Measurements from ENCODE around the gene TMEM45A. TPM values are rescaled to one million over a fixed set of nuclear protein-coding genes. Genes with fewer than 3 reads are reported as not detected.
"Not testable (repeated sequence)": the region's sequence is repeated elsewhere in the genome, so short reads cannot be mapped to it uniquely, and the experiment has no call there.

The TMEM45A gene
- total RNA-seq: 78.8 TPM
- 30.3 TPM for polyA plus RNA-seq

GRCh38 chr3:100492059-100493006 lies at the start of gene TMEM45A:
Gene TMEM45A (plus strand): TSS chr3:100492619. CDS start chr3:100555212, 62,593 bp downstream.
- H3K27ac ChIP-seq (ENCODE audit: low read depth): peak within 1 kb of the TSS; percentile 68
- H3K4me1 ChIP-seq (ENCODE audit: insufficient read depth): no peaks in the 10 kb centered on the region
- no peaks in the 10 kb centered on the region for H3K36me3 ChIP-seq (ENCODE audit: insufficient read depth)
- peak; percentile 76 for DNase-seq (ENCODE audit: extremely low spot score)
- WGBS: under 1% methylated on average over 56 of the region's 56 CpGs
- peak within 1 kb of the TSS; percentile 41 for H3K4me3 ChIP-seq (ENCODE audit: low read depth, low read length)

- no peak for DNase-seq (ENCODE audit: extremely low spot score)
- Histone ChIP-seq H3K36me3 (ENCODE audit: insufficient read depth) (no peaks in the 10 kb centered on the region), H3K4me3 (ENCODE audit: low read depth, low read length) (no peak overlapping the region), H3K27ac (ENCODE audit: low read depth) (no peak overlapping the region), H3K4me1 (ENCODE audit: insufficient read depth) (no peaks in the 10 kb centered on the region)
Observed at GRCh38 chr3:100443690-100444089, 48.7 kb upstream of the TMEM45A start.

- not testable (repeated sequence) for H3K4me3 ChIP-seq (ENCODE audit: low read depth, low read length); DNase-seq (ENCODE audit: extremely low spot score); H3K27ac ChIP-seq (ENCODE audit: low read depth); H3K36me3 ChIP-seq (ENCODE audit: insufficient read depth); H3K4me1 ChIP-seq (ENCODE audit: insufficient read depth)
- WGBS: 97% methylated on average over 3 of the region's 3 CpGs
Observed at GRCh38 chr3:100447067-100447466, 45.4 kb upstream of the TMEM45A start.

DNA sequence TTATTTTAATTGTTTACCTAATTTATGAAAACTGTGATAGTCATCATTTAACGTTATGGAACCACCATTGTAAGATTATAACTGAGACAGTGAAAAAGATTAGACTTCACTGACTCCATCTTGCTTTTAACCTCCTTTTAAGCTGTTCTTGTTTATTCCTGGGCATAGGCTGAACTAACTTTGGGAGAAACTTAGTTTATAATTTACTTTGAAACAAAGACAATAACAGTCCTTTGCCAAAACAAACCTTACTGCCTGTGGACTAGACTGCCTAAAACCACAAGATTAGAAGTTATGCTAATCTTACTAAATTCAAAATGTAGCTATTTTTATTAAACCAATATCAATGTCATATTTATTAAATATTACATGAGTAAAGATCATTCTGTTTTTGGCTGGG lies 44.3 kb upstream of the TMEM45A start:
- Histone ChIP-seq H3K4me1 (ENCODE audit: insufficient read depth) (no peaks in the 10 kb centered on the region), H3K36me3 (ENCODE audit: insufficient read depth) (no peaks in the 10 kb centered on the region), H3K4me3 (ENCODE audit: low read depth, low read length) (no peak overlapping the region), H3K27ac (ENCODE audit: low read depth) (no peak overlapping the region)
- no peak for DNase-seq (ENCODE audit: extremely low spot score)
- WGBS: 77% methylated on average over 1 of the region's 1 CpG

DNA sequence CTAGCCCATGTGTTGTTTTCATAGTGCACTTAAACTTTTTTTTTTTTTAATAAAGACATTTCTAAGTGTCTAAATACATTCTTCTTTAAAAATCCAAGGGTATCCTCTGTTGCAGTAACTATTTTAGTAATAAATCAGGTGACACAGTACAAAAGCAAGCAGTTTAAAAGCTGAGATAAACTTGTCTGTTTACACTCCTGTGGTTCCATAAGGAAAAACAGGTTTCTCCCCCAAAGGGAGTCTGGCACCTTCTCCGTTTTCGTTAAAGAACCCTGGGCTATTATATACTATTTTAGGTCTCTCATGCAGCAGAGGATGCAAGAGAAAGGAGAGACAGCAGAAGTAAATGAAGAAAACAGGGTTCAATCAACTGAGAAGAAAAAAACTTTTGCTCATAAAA lies 43.2 kb upstream of the TMEM45A start:
- no peaks in the 10 kb centered on the region for H3K36me3 ChIP-seq (ENCODE audit: insufficient read depth)
- no peak overlapping the region for H3K4me3 ChIP-seq (ENCODE audit: low read depth, low read length)
- no peak for DNase-seq (ENCODE audit: extremely low spot score)
- no peaks in the 10 kb centered on the region for H3K4me1 ChIP-seq (ENCODE audit: insufficient read depth)
- 53% methylated on average over 2 of the region's 2 CpGs for WGBS
- no peak overlapping the region for H3K27ac ChIP-seq (ENCODE audit: low read depth)

GRCh38 chr3:100454677-100455076 lies 37.7 kb upstream of the TMEM45A start:
- WGBS: 76% methylated on average over 4 of the region's 4 CpGs

DNA sequence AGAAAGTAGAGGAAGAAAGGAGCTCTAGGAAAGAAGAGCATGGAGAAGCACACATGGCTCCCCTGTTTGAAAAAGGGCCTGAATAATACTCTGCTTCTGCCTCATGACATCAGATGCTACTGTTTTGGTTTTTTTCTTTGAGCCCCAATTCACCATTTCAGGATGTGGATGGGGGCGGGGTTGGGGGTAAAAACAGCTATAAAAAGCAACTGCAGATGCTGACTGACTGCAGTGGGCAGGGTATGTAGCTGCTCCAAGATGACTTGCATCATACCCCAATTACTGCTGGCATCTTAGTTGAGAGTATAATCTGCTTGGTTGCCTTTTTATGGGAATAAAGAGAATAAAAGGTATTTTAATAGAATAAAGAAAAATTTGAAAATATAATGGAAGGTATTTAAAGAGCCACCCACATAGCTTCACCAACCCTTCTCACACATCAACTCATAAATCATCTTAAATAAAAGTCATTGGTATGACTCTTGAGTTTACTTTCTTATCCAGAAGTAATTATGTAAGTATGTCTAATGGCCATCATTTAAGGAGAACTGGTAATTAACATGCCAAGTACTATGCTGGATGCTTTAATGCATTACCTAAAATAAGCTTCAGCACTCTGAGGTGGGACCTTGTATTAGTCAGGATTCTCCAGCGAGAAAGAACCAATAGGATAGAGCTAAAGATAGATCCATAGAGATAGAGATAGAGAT lies 36.4 kb upstream of the TMEM45A start:
- no peak for DNase-seq (ENCODE audit: extremely low spot score)
- 66% methylated on average over 2 of the region's 2 CpGs for WGBS

More at GRCh38 chr3:100454677-100455076, 37.7 kb upstream of the TMEM45A start:
- Histone ChIP-seq H3K36me3 (ENCODE audit: insufficient read depth) (no peaks in the 10 kb centered on the region), H3K4me3 (ENCODE audit: low read depth, low read length) (no peak overlapping the region), H3K4me1 (ENCODE audit: insufficient read depth) (no peaks in the 10 kb centered on the region), H3K27ac (ENCODE audit: low read depth) (no peak overlapping the region)
- no peak for DNase-seq (ENCODE audit: extremely low spot score)

DNA sequence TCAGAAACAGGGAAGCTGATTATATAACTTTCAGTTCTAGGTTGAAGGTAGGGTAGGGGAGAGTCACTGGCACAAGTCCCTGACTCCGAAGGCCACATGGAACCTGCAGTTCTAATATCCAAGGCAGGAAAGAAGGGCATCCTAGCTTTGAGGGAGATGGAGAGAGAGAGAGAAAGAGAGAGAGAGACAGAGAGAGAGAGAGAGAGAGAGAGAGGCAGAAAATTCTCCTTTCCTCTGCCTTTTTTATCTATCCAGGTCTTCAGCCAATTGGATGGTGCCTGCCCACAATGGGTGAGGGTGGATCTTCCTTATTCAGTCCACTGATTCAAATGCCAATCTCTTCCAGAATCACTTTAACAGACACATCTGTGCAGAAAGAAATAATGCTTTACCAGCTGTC lies 35.7 kb upstream of the TMEM45A start:
- no peaks in the 10 kb centered on the region for H3K4me1 ChIP-seq (ENCODE audit: insufficient read depth)
- WGBS: 95% methylated on average over 1 of the region's 1 CpG

More for the DNA sequence above, 36.4 kb upstream of the TMEM45A start:
- no peaks in the 10 kb centered on the region for H3K36me3 ChIP-seq (ENCODE audit: insufficient read depth)
- H3K4me3 ChIP-seq (ENCODE audit: low read depth, low read length): no peak overlapping the region
- H3K4me1 ChIP-seq (ENCODE audit: insufficient read depth): no peaks in the 10 kb centered on the region
- no peak overlapping the region for H3K27ac ChIP-seq (ENCODE audit: low read depth)

GRCh38 chr3:100457811-100458210 lies 34.6 kb upstream of the TMEM45A start:
- 98% methylated on average over 1 of the region's 1 CpG for WGBS
- H3K4me3 ChIP-seq (ENCODE audit: low read depth, low read length): no peak overlapping the region
- DNase-seq (ENCODE audit: extremely low spot score): no peak
- H3K27ac ChIP-seq (ENCODE audit: low read depth): no peak overlapping the region
- no peaks in the 10 kb centered on the region for H3K4me1 ChIP-seq (ENCODE audit: insufficient read depth)
- H3K36me3 ChIP-seq (ENCODE audit: insufficient read depth): no peaks in the 10 kb centered on the region

More for the DNA sequence above, 35.7 kb upstream of the TMEM45A start:
- no peak for DNase-seq (ENCODE audit: extremely low spot score)
- H3K36me3 ChIP-seq (ENCODE audit: insufficient read depth): no peaks in the 10 kb centered on the region
- no peak overlapping the region for H3K27ac ChIP-seq (ENCODE audit: low read depth)
- no peak overlapping the region for H3K4me3 ChIP-seq (ENCODE audit: low read depth, low read length)

DNA sequence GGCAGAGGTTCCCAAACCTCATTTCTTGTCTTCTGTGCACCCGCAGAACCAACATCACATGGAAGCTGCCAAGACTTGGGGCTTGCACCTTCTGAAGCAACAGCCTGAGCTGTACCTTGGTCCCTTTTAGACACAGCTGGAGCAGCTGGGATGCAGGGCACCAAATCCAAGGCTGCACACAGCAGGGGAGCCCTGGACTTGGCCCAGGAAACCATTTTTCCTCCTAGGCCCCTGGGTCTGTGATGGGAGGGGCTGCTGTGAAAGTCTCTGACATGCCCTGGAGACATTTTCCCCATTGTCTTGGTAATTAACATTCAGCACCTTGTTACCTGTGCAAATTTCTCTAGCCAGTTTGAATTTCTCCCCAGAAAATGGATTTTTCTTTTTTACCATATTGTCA lies 33.6 kb upstream of the TMEM45A start:
- no peaks in the 10 kb centered on the region for H3K36me3 ChIP-seq (ENCODE audit: insufficient read depth)
- no peaks in the 10 kb centered on the region for H3K4me1 ChIP-seq (ENCODE audit: insufficient read depth)

GRCh38 chr3:100463002-100463401 lies 29.4 kb upstream of the TMEM45A start:
- Histone ChIP-seq H3K4me1 (ENCODE audit: insufficient read depth) (no peaks in the 10 kb centered on the region), H3K27ac (ENCODE audit: low read depth) (no peak overlapping the region), H3K36me3 (ENCODE audit: insufficient read depth) (no peaks in the 10 kb centered on the region), H3K4me3 (ENCODE audit: low read depth, low read length) (no peak overlapping the region)
- DNase-seq (ENCODE audit: extremely low spot score): peak; percentile 20
- WGBS: 0% methylated on average over 3 of the region's 3 CpGs

More for the DNA sequence above, 33.6 kb upstream of the TMEM45A start:
- Histone ChIP-seq H3K4me3 (ENCODE audit: low read depth, low read length) (no peak overlapping the region), H3K27ac (ENCODE audit: low read depth) (no peak overlapping the region)
- DNase-seq (ENCODE audit: extremely low spot score): no peak
- 100% methylated on average over 1 of the region's 1 CpG for WGBS

GRCh38 chr3:100463646-100464155 lies 28.7 kb upstream of the TMEM45A start:
- Histone ChIP-seq H3K27ac (ENCODE audit: low read depth) (no peak overlapping the region), H3K4me3 (ENCODE audit: low read depth, low read length) (no peak overlapping the region), H3K4me1 (ENCODE audit: insufficient read depth) (no peaks in the 10 kb centered on the region), H3K36me3 (ENCODE audit: insufficient read depth) (no peaks in the 10 kb centered on the region)
- WGBS: 81% methylated on average over 3 of the region's 3 CpGs
- DNase-seq (ENCODE audit: extremely low spot score): no peak

- Histone ChIP-seq H3K36me3 (ENCODE audit: insufficient read depth) (no peaks in the 10 kb centered on the region), H3K4me1 (ENCODE audit: insufficient read depth) (no peaks in the 10 kb centered on the region), H3K4me3 (ENCODE audit: low read depth, low read length) (no peak overlapping the region), H3K27ac (ENCODE audit: low read depth) (no peak overlapping the region)
- no peak for DNase-seq (ENCODE audit: extremely low spot score)
- WGBS: 86% methylated on average over 3 of the region's 3 CpGs
Observed at GRCh38 chr3:100465892-100466777, 26.3 kb upstream of the TMEM45A start.

Data from urinary bladder (tissue), 4 donors.